Caco-2 (cell line): Measurements from ENCODE around the gene COX17. TPM values are rescaled to one million over a fixed set of nuclear protein-coding genes. Genes with fewer than 3 reads are reported as not detected.

Experiments
- Bru-seq: library from RNA; stranded (reverse); fragments of 400-500 nt; gene quantifications from one replicate; lab custom pipeline; 2021; lab: Mats Ljungman, UMichigan
- BruChase-seq, 2 experiments: library from RNA; stranded (reverse); fragments of 400-500 nt; gene quantifications; one replicate each; lab custom pipeline; 2021; lab: Mats Ljungman, UMichigan
- BruUV-seq: library from RNA; stranded (reverse); fragments of 400-500 nt; replicated peaks from 2 replicates; lab custom pipeline; 2021; lab: Mats Ljungman, UMichigan
- CTCF ChIA-PET: fragments of 300-600 bp; sonication (Branson Sonifier 250); formaldehyde crosslinking; loops from one replicate; lab custom pipeline; 2022; ENCODE audit warnings: antibody characterized with exemption; lab: Charles Lee
- POLR2A ChIA-PET: fragments of 300-600 bp; sonication (Branson Sonifier 250); formaldehyde crosslinking; loops from one replicate; lab custom pipeline; 2022; ENCODE audit warnings: antibody characterized with exemption; lab: Charles Lee
- DNase-seq, 2 experiments: peaks; one replicate each; pipeline versions ENCODE4 v3.0.0 to v3.0.0-alpha.2; 2020 to 2022
- H3K27me3 ChIP-seq: replicated peaks from 2 replicates; pipeline ENCODE4 v1.6.0; 2011; ENCODE audit warnings: low read length; ENCODE audit not compliant: control insufficient read depth, insufficient read depth
- H3K36me3 ChIP-seq: 2 replicates; pipeline ENCODE4 v1.5.1; 2011; ENCODE audit warnings: low read length; ENCODE audit not compliant: control insufficient read depth, insufficient read depth
- H3K4me1 ChIP-seq: fragments of 250-450 bp; sonication (Bioruptor Pico); 2 replicates; pipeline ENCODE4 v1.5.1; 2020; ENCODE audit warnings: mild to moderate bottlenecking
- H3K4me3 ChIP-seq: 2 replicates; pipeline ENCODE4 v1.5.1; 2011; ENCODE audit warnings: low read depth, mild to moderate bottlenecking, control low read depth, low read length
- H3K9me3 ChIP-seq: fragments of 250-450 bp; sonication (Bioruptor Pico); 2 replicates; pipeline ENCODE4 v1.5.1; 2020; ENCODE audit warnings: mild to moderate bottlenecking, moderate library complexity
- H3K27ac Mint-ChIP-seq: one replicate; pipeline ENCODE4 v1.8.0; 2022; ENCODE audit warnings: mixed read lengths; ENCODE audit not compliant: unreplicated experiment
- H3K27me3 Mint-ChIP-seq: one replicate; pipeline ENCODE4 v1.8.0; 2022; ENCODE audit warnings: mixed read lengths; ENCODE audit not compliant: insufficient read depth, unreplicated experiment
- H3K36me3 Mint-ChIP-seq: one replicate; pipeline ENCODE4 v1.8.0; 2022; ENCODE audit warnings: mild to moderate bottlenecking, mixed read lengths; ENCODE audit not compliant: insufficient read depth, unreplicated experiment
- H3K4me1 Mint-ChIP-seq: one replicate; pipeline ENCODE4 v1.8.0; 2022; ENCODE audit warnings: low read depth, mixed read lengths; ENCODE audit not compliant: unreplicated experiment
- H3K4me3 Mint-ChIP-seq: one replicate; pipeline ENCODE4 v1.8.0; 2022; ENCODE audit warnings: mild to moderate bottlenecking, moderate library complexity, mixed read lengths; ENCODE audit not compliant: unreplicated experiment
- H3K9me3 Mint-ChIP-seq: one replicate; pipeline ENCODE4 v1.8.0; 2022; ENCODE audit warnings: mixed read lengths; ENCODE audit not compliant: unreplicated experiment
- CTCF ChIP-seq, 2 experiments: fragments of 200-600 bp in 1 of 2; IDR thresholded peaks; 1 replicate in 1 of 2; 2 replicates in 1 of 2; pipeline versions ENCODE4 v1.5.1 to v1.8.0; 2011 to 2022; ENCODE audit warnings: antibody characterized with exemption in 1 of 2, control low read depth in 1 of 2, inconsistent platforms in 1 of 2, low read depth in 1 of 2, low read length in 1 of 2, mild to moderate bottlenecking in 1 of 2, moderate library complexity in 1 of 2; ENCODE audit not compliant: insufficient read depth in 1 of 2, severe bottlenecking in 1 of 2, unreplicated experiment in 1 of 2
- intact Hi-C: fragments of 100-400 bp; cut with micrococcal nuclease; formaldehyde crosslinking; loops from one replicate; pipeline ENCODE4 v1.10.0; 2022; ENCODE audit not compliant: unreplicated experiment
- long read RNA-seq: library from polyadenylated mRNA; stranded (forward); transcript quantifications from one replicate; pipeline ENCODE4 v2.0.0, GENCODE V29; 2022
- total RNA-seq: library from RNA; stranded (reverse); gene quantifications from 2 replicates; pipeline ENCODE4 v1.2.3, GENCODE V29; 2022

Gene COX17, protein sequence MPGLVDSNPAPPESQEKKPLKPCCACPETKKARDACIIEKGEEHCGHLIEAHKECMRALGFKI
- 43.6 and 44.9 TPM in 2 replicates for total RNA-seq
- percentile 90 among the genes with signal in this experiment for Bru-seq, nascent RNA
- percentile 72 among the genes with signal in this experiment for BruChase-seq, experiment 1, labeled RNA remaining after a 2-hour chase
- BruChase-seq, experiment 2, labeled RNA remaining after a 6-hour chase: percentile 75 among the genes with signal in this experiment
- long read RNA-seq, transcript COX17-201 (3 exons, 684 nt): major isoform, 99 of 107 reads
- long read RNA-seq, partial matches to known transcripts: 1 of 107 reads
- long read RNA-seq, other reads (novel, unspliced or antisense): 3 of 107 reads

DNA sequence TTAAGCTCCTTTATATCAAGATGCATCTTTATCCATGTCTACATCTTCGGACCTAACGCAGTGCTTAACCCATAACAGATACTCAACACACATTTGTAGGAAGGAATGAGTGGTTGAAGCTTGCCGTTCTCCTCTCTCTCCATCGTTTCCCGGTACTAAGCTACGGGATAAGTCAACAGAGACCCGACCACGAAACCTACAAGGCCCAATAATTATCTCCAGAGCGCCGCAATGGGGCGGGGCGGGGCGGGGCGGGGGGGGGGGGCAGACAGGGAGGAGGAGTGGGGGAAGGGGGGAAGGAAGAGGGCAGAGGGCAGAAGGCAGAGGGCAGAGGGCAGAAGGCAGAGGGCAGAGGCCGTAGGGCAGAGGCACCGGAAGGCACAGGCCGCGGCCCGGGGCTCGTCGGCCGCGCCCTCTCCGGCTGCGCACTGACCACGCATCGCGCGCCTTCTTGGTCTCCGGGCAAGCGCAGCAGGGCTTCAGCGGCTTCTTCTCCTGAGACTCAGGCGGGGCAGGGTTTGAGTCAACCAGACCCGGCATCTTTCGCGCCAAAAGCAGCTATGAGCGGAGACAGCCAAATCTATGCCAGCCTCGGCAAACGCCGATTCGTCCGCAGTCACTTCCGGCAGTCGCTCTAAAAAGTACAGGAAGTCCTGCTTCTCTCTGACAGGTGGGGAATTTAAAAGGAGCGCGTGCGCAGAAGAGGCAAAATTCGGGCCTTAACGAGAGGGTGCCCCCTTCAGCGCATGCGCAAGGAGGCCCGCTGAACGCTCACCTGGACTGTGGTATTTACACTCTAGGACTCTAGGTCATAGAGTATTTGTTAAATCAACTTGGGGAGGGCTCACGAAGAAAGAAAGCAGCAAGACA, at the start of gene COX17:
TSS of gene COX17 (minus strand) at position 636 of the 870 bp plus-strand sequence. CDS start at position 540, 96 bp downstream.
- no peak for TF ChIP-seq CTCF (IDR thresholded peaks at IDR 0.05; ENCODE audit: insufficient read depth in 1 of 2, low read depth in 1 of 2, low read length in 1 of 2, severe bottlenecking in 1 of 2, unreplicated experiment in 1 of 2)
- H3K27me3 Mint-ChIP-seq: no peaks in the 10 kb centered on the region
- Histone ChIP-seq H3K4me1 (peaks cover 13% of the 10 kb centered on the region), H3K4me3 (peak within 1 kb of the TSS; percentile 67), H3K9me3 (no peaks in the 10 kb centered on the region), H3K36me3 (no peaks in the 10 kb centered on the region; the same call in 1 of the 2 replicates), H3K27me3 (no peaks in the 10 kb centered on the region)
- DNase-seq: peak; percentile 96 to 97
- H3K4me3 Mint-ChIP-seq: peak within 1 kb of the TSS; percentile 84
- BruUV-seq: no TSS peak
- H3K9me3 Mint-ChIP-seq: no peaks in the 10 kb centered on the region
- intact Hi-C loops: loop anchor here (1.0 to 10.0 kb wide), 5 partner anchors 45 to 262 kb away; partner anchors contain the start of genes TIMMDC1 and TMEM39A
- CTCF ChIA-PET: no interaction called here
- H3K36me3 Mint-ChIP-seq: peaks cover 10% of the 10 kb centered on the region
- POLR2A ChIA-PET: interaction anchor here (0.6 to 1.5 kb wide), 3 partner anchors 140 to 418 kb away, joined by 5 to 6 read pairs (median 5); partner anchors contain the start of gene TIMMDC1
- peaks cover 6% of the 10 kb centered on the region for H3K4me1 Mint-ChIP-seq
- peak within 1 kb of the TSS; percentile 90 for H3K27ac Mint-ChIP-seq

GRCh38 chr3:119726909-119727308, 49.7 kb upstream of the COX17 start:
- no peak for TF ChIP-seq CTCF (IDR thresholded peaks at IDR 0.05; ENCODE audit: insufficient read depth in 1 of 2, low read depth in 1 of 2, low read length in 1 of 2, severe bottlenecking in 1 of 2, unreplicated experiment in 1 of 2)
- no TSS peak for BruUV-seq
- Mint-ChIP-seq H3K4me3 (no peak overlapping the region), H3K9me3 (no peaks in the 10 kb centered on the region), H3K4me1 (no peaks in the 10 kb centered on the region), H3K27ac (no peak overlapping the region), H3K36me3 (no peaks in the 10 kb centered on the region), H3K27me3 (peaks cover 4% of the 10 kb centered on the region)
- no peaks in the 10 kb centered on the region for H3K4me1 ChIP-seq
- POLR2A ChIA-PET: no interaction called here
- CTCF ChIA-PET: no interaction called here
- no peak for DNase-seq
- H3K4me3 ChIP-seq: no peak overlapping the region
- no peaks in the 10 kb centered on the region for H3K27me3 ChIP-seq
- no peaks in the 10 kb centered on the region for H3K9me3 ChIP-seq
- H3K36me3 ChIP-seq: no peaks in the 10 kb centered on the region
- intact Hi-C loops: no loop called here

DNA sequence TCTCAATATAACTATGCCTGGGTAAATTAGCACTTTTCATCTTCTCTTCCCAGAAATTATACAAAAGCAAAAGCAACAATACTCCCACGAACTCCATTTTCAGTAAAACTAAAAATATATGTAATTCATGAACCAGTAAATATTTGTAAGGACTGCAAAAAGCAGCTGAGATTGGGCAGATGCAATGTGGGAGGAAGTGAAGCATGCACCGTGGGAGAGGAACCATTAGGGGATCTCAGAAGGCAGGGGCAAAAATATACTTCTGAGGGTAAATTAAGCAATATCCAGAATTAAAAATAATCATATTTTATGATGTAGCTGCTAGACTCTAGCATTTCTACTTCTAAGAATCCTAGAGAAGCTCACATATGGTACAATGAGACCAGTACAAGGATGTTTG, 45.8 kb upstream of the COX17 start:
- H3K4me3 Mint-ChIP-seq: no peak overlapping the region
- H3K4me1 Mint-ChIP-seq: no peaks in the 10 kb centered on the region
- Histone ChIP-seq H3K36me3 (no peaks in the 10 kb centered on the region), H3K4me3 (no peak overlapping the region), H3K9me3 (no peaks in the 10 kb centered on the region), H3K27me3 (no peaks in the 10 kb centered on the region), H3K4me1 (no peaks in the 10 kb centered on the region)
- no peak for DNase-seq
- H3K27me3 Mint-ChIP-seq: peaks cover 5% of the 10 kb centered on the region
- ChIA-PET CTCF (no interaction called here), POLR2A (no interaction called here)
- no peak for TF ChIP-seq CTCF (IDR thresholded peaks at IDR 0.05; ENCODE audit: insufficient read depth in 1 of 2, low read depth in 1 of 2, low read length in 1 of 2, severe bottlenecking in 1 of 2, unreplicated experiment in 1 of 2)
- no peak overlapping the region for H3K27ac Mint-ChIP-seq
- intact Hi-C loops: no loop called here
- H3K36me3 Mint-ChIP-seq: no peaks in the 10 kb centered on the region
- no peaks in the 10 kb centered on the region for H3K9me3 Mint-ChIP-seq
- BruUV-seq: no TSS peak
